MCF 10A (cell line): ENCODE results near the gene ADCY5. TPM values are rescaled to one million over a fixed set of nuclear protein-coding genes. Genes with fewer than 3 reads are reported as not detected.
A peak's percentile ranks its signal among the peaks of the same experiment; 100 is the strongest.

Experiments
- BruUV-seq: library from RNA; stranded (reverse); fragments of 400-500 nt; replicated peaks from 2 replicates; lab custom pipeline; 2021; lab: Mats Ljungman, UMichigan
- CTCF ChIA-PET: fragments of 300-600 bp; sonication (Branson Sonifier 250); formaldehyde crosslinking; extraction: SDS; loops from one replicate; lab custom pipeline; 2021; ENCODE audit warnings: antibody characterized with exemption, inconsistent platforms; lab: Yijun Ruan, JAX
- POLR2A ChIA-PET: fragments of 300-600, 350-650 bp; sonication (Branson Sonifier 250); formaldehyde crosslinking; extraction: SDS; loops from one replicate; lab custom pipeline; 2020; ENCODE audit warnings: antibody characterized with exemption, inconsistent platforms; lab: Yijun Ruan, JAX
- DNase-seq: peaks from one replicate; pipeline ENCODE4 v3.0.0-alpha.2; 2018; ENCODE audit not compliant: unreplicated experiment
- H3K27ac Mint-ChIP-seq: one replicate; pipeline ENCODE4 v1.8.0; 2022; ENCODE audit warnings: mild to moderate bottlenecking, low read depth, mixed read lengths; ENCODE audit not compliant: unreplicated experiment
- H3K27me3 Mint-ChIP-seq: one replicate; pipeline ENCODE4 v1.8.0; 2022; ENCODE audit warnings: mixed read lengths; ENCODE audit not compliant: insufficient read depth, unreplicated experiment
- H3K36me3 Mint-ChIP-seq: one replicate; pipeline ENCODE4 v1.8.0; 2022; ENCODE audit warnings: mild to moderate bottlenecking, moderate library complexity, mixed read lengths; ENCODE audit not compliant: insufficient read depth, unreplicated experiment
- H3K4me1 Mint-ChIP-seq: one replicate; pipeline ENCODE4 v1.8.0; 2022; ENCODE audit warnings: mixed read lengths; ENCODE audit not compliant: insufficient read depth, unreplicated experiment
- H3K4me3 Mint-ChIP-seq: one replicate; pipeline ENCODE4 v1.8.0; 2022; ENCODE audit warnings: mild to moderate bottlenecking, moderate library complexity, mixed read lengths; ENCODE audit not compliant: unreplicated experiment
- H3K9me3 Mint-ChIP-seq: one replicate; pipeline ENCODE4 v1.8.0; 2022; ENCODE audit warnings: mixed read lengths; ENCODE audit not compliant: unreplicated experiment
- CTCF ChIP-seq: fragments of 200-600 bp; IDR thresholded peaks from one replicate; pipeline ENCODE4 v1.8.0; 2022; ENCODE audit warnings: antibody characterized with exemption, mild to moderate bottlenecking; ENCODE audit not compliant: unreplicated experiment
- intact Hi-C: fragments of 100-400 bp; cut with micrococcal nuclease; formaldehyde crosslinking; loops from 2 replicates; pipeline ENCODE4 v1.14.1; 2022
- total RNA-seq: library from RNA; stranded (reverse); gene quantifications from 2 replicates; pipeline ENCODE4 v1.2.3, GENCODE V29; 2022

Gene ADCY5
- total RNA-seq, 1 experiment from 2014 or later, result not detected

- DNase-seq, result no peak
- no TSS peak for BruUV-seq
- ChIA-PET CTCF (interaction anchor here (0.9 kb wide), 1 partner anchor 28 kb away, joined by 3 read pairs; no protein-coding TSS in a partner anchor), POLR2A (no interaction called here)
- H3K4me3 Mint-ChIP-seq, result no peak overlapping the region
- intact Hi-C loops, result no loop called here
- no peaks in the 10 kb centered on the region for H3K4me1 Mint-ChIP-seq
- peaks cover 26% of the 10 kb centered on the region for H3K27me3 Mint-ChIP-seq
- TF ChIP-seq CTCF, result no peak
- no peaks in the 10 kb centered on the region for H3K9me3 Mint-ChIP-seq
- H3K36me3 Mint-ChIP-seq, result no peaks in the 10 kb centered on the region
- H3K27ac Mint-ChIP-seq, result no peak overlapping the region
These were observed 61.4 kb downstream of the ADCY5 start for GRCh38 chr3:123387532-123387931.

- Mint-ChIP-seq H3K9me3 (no peaks in the 10 kb centered on the region), H3K27me3 (peaks cover 21% of the 10 kb centered on the region), H3K27ac (no peak overlapping the region), H3K4me3 (no peak overlapping the region), H3K4me1 (no peaks in the 10 kb centered on the region), H3K36me3 (no peaks in the 10 kb centered on the region)
- DNase-seq, result no peak
- ChIA-PET POLR2A (no interaction called here), CTCF (interaction anchor here (0.6 to 0.7 kb wide), 2 partner anchors 9 to 11 kb away, joined by 3 to 4 read pairs; no protein-coding TSS in a partner anchor)
- TF ChIP-seq CTCF, result no peak
- BruUV-seq, result no TSS peak
- intact Hi-C loops, result no loop called here
These were observed 62.3 kb downstream of the ADCY5 start for GRCh38 chr3:123386477-123387040.

- H3K27me3 Mint-ChIP-seq, result peaks cover 21% of the 10 kb centered on the region
- H3K4me3 Mint-ChIP-seq, result no peak overlapping the region
- DNase-seq, result peak; percentile 58
- H3K9me3 Mint-ChIP-seq, result no peaks in the 10 kb centered on the region
- no peaks in the 10 kb centered on the region for H3K4me1 Mint-ChIP-seq
- BruUV-seq, result no TSS peak
- intact Hi-C loops, result no loop called here
- CTCF ChIA-PET, result interaction anchor here (0.9 kb wide), 1 partner anchor 60 kb away, joined by 3 read pairs; no protein-coding TSS in a partner anchor
- no peak overlapping the region for H3K27ac Mint-ChIP-seq
- no peaks in the 10 kb centered on the region for H3K36me3 Mint-ChIP-seq
- TF ChIP-seq CTCF, result no peak
- POLR2A ChIA-PET, result no interaction called here
These were observed 62.9 kb downstream of the ADCY5 start for GRCh38 chr3:123385981-123386380.

- TF ChIP-seq CTCF, result no peak
- Mint-ChIP-seq H3K36me3 (no peaks in the 10 kb centered on the region), H3K9me3 (no peaks in the 10 kb centered on the region), H3K4me3 (no peak overlapping the region), H3K27ac (no peak overlapping the region), H3K27me3 (peaks cover 21% of the 10 kb centered on the region), H3K4me1 (no peaks in the 10 kb centered on the region)
- POLR2A ChIA-PET, result no interaction called here
- BruUV-seq, result no TSS peak
- CTCF ChIA-PET, result interaction anchor here (0.6 to 0.9 kb wide), 2 partner anchors 26 to 60 kb away, joined by 3 read pairs; no protein-coding TSS in a partner anchor
- intact Hi-C loops, result no loop called here
- DNase-seq, result no peak
These were observed 63.4 kb downstream of the ADCY5 start for GRCh38 chr3:123385499-123385898.
